NCI-H187 treated with DMSO at 0.1 percent for 48 hours (cell line): ENCODE results near the gene RIMBP2.

Source experiments
- DNase-seq: peaks from one replicate; lab custom pipeline; 2025; lab: John Stamatoyannopoulos, UW

RIMBP2 gene

DNA sequence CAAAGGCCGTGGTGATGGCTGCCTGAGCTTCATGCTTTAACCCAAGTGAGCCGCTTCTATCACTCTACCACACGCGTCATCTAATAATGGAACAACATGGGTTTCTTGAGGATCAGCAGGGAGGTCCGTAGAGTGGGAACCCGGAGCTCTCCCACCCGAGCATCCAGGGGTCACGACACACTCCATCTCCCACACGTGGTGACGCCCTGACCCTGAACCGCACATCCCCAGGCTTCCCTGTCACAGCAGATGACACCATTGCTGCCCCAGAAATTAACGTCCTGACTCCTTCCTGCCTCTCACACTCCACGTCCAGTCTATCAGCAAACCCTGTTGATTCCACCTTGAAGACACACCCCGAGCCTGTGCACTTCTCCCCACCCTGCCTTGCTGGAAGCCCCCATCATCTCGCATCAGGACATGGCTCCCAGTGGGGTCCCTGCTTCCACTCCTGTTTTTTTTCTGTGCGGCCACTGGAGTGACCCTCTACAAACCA is 215.2 kb downstream of the RIMBP2 start:
- no peak for DNase-seq

DNA sequence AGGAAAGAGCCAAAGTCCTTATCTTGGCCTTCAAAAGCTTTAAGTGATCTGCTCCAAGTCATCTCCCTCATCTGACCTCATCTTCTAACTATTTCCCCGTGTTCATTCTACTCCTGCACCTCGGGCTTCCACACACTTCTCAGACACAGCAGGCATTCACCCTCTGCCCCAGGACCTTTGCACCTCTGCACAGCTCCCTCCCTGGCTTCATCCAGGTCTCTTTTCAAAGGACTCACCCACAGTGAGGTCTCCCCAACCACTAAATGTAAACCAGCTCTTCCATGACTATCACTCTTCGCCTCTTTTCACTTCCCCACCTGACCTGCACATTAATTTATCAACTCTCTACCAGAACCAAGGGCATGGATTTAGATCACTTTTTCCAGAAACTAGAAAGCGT is 216.6 kb downstream of the RIMBP2 start:
- DNase-seq = no peak

DNA sequence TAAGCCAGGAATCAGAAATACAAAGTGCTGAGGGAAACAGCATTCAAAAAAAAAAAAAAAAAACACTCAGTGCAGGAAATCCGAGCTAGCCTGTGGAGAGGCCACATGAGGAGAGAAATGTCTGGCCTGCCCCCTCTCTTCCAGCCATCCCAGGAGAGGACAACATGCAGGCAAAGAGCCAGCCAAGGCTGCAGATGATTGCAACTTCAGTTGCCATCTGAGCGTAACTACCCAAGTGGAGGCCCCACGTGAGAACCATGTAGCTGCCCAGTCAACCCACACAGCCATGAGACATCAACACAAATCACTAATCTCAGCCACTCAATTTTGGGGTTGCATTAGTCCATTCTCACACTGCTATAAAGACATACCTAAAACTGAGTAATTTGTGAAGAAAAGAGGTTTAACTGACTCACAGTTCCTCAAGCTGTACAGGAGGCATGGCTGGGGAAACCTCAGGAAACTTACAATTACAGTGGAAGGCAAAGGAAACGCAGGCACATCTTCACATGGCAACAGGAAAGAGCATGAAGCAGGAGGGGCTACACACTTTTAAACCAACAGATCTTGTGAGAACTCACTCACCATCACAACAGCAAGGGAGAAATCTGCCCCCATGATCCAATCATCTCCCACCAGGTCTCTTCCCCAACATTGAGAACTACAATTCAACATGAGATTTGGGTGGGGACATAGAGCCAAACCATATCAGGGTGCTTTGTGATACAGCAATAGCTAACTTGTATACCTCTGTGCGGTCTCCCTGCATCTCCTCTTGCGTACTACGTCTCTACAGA is 217.3 kb downstream of the RIMBP2 start:
- peak; percentile 70 for DNase-seq

DNA sequence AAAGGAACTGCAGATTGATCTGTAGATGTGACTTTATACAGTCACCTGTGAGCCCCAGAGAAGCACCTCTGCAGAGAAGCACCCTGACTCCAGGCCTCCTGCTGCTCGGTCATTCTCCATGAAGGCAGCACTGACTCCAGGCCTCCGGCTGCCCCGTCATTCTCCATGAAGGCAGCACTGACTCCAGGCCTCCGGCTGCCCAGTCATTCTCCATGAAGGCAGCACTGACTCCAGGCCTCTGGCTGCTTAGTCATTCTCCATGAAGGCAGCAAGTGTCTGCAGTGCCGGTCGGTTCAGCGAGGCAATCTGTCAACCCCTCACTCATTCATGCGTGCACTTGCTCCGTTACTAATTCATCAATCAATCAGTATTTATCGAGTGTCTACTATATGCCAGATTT is 218.1 kb downstream of the RIMBP2 start:
- no peak for DNase-seq

DNA sequence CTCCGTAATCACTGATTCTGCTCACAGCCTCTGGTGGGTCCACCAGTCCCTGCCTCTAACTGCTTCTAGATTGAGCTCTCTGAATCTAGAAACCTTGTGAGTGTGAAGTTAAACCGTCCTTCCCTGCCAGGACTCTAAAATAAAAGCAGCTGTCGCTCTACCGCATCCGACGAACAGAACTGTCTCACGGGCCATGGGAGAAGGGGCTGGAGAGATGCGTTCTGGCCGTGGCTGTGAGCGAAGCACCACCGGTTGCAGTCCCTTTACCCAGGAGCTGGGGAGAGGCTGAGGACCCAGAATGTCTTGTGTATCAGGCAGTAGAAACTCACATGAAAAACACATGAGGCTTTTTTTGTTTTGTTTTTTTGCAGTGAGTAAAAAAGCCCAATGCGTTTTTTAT is 218.8 kb downstream of the RIMBP2 start:
- DNase-seq = no peak

DNA sequence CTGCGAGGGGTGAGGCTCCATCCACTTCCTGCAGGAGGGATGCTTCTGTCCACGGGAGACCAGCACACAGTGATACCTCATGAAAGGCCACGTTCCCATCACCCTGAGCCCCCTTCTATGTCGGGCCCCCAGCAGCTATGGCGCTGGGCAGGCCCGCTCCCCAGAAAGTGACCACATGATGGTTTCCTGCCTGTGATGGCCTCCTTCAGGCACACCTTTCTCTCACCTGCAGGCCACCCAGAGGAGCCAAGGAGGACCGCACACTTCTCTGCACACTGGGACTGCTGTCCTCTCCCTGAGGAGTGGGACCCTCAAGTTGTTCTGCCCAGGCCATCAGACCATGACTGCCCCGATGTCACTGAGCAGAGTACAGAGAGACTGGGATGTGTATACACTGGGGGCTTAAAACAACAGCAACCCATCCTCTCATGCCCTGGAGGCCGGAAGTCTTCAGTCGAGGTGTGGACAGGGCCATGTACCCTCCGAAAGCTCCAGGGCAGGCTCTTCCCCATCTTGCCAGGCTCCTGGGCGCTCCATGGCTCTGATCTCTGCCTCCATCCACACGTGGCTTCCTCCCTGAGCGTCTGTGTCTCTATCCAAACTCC is 219.5 kb downstream of the RIMBP2 start:
- DNase-seq = no peak

DNA sequence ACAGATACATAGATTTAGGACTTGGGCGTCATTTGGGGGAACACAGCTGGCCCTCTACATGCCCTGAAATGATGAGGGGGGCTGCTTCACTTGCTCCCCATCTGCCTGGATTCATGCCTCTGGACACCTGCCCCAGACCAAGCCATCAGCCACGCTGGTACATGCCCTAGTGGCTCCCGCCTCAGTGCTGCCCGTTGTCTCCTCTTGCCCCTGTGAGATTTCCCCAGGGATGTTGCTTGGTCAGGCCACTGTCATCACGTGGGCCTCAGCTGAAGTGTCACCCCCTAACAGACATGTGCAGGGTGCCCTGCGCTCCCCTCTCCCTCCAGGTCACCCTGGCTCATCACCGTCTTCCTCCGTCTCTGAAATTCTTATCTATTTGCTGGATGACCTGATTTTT is 220.9 kb downstream of the RIMBP2 start:
- DNase-seq = no peak

DNA sequence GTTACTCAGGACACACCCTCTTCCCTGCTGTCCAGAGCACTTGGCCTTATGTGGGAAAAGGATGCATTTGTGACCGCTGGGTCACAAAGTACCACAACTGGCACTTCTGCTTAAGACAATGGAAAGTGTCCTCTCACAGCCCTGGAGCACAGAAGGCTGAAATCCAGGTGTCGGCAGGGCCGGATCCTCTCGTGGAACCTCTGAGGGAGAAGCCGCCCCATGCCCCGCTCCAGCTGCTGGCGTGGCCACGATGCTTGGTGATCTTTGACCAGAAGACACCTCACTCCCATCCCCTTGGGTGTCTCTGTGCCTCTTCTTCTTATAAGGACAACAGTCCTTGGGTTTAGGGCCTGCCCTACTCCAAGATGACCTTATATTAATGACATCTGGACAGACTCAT is 221.4 kb downstream of the RIMBP2 start:
- no peak for DNase-seq

DNA sequence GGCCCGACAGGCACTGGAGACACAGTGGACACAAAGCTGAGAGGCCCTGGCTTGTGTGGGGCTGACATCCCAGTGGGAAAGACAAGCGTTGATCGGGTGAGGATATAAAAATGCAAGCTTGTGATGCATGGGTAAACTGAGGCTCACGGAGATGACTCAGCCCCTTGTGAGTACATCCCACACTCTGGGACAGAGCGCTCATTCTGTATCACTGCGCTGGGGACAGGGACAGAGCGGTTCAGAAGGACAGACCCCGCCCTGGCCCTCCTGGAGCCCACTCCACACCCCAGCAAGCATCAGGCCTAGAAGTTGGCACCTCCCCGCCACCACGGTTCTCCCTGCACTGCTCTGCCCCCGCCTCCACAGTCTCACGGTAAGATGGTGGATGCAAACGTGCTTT is 222.1 kb downstream of the RIMBP2 start:
- no peak for DNase-seq

DNA sequence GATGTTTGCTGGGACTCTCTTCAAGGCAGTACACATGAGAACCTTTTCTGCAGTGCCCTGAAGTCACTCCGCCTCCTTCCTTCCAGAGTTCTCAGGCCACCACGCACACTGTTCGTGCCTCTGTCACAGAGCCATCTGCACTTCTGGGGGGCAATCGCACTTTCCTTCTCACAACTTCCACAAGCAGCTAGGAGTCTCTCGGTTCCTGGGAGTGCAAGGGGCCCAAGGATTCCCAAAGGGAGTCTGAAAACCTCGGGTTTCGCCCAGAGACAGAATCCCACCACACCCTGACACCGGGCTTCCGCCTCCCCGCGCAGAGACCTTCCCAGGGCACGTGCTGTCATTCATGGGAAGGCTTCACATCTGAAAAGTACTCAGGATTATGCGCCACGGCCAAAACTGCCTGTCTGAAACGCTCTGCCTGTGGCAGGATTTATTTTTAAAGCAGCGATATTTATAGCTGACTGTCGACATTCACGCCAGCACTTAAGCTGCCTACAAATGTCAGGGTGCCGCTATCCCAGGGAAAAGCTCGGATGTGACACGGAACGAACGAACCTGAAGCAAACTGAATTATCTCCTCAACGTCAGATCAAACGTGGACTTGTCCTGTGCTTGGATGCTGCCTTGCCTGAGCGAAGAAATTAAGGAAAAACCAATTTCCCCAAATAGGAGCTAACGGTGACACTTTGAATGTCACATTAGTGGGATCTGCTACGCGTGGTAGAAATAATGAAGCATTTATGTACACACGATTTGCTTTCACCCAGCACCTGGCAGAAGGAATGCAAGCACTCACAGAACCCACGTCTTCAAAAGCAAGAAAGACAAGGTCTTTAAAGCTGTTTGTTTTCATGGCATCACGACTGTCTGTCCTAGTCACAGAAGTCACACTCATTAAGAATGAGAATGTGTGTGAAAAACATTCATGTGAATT is 224.4 kb downstream of the RIMBP2 start:
- no peak for DNase-seq

DNA sequence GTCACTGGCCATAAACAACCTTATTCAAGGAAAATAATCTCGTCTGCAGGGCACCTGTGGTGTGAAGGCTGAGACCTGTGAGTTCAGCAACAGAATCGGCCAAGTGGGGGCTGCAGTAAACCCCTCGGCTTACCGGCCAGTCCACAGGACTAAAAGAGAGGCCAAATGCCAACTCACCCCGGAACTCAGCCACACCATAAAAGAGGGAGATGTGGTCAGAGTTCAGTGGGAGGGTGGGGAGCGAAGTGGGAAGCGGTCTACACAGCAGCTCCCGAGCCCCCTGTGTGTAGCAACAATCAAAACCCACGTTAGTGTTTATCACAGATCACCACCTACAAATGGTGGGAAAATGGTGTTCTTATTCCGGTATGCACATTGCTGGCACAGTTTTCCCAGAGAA is 225.4 kb downstream of the RIMBP2 start:
- DNase-seq = no peak

DNA sequence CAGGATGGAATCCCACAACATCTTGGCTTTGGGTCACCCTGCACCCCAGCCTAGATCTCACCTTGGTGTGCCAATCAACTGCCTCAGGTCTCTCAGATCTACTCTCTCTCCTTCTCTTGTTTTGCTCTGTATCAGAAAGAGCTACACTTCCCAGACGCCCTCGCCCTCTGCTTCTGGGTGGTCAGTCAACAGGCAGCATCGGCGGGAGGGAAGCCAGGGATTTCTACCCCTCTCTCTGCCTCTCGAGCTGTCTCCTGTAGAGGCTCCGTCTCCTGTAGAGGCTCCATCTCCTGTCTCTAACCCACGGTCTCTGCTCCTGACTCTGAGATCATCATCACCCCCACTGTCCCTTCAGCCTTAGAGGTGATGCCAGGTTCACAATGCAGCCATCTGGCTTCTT is 226.8 kb downstream of the RIMBP2 start:
- no peak for DNase-seq

DNA sequence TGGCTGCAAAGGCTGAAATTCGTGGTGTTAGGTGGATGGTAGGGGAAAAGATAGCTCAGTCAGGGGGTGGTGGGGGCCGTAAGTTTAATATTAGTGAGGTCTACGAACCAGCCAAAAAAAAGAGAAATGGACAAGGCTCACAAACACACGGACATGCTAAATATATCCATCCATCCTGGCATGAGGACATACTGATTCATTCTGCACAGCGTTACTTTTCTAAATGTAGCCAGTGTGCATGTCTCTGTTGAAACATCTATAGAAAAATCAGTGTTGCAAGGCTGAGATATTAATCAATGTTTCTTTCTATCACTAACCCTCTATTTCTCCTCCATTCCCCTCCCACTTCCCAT is 227.8 kb downstream of the RIMBP2 start:
- no peak for DNase-seq

DNA sequence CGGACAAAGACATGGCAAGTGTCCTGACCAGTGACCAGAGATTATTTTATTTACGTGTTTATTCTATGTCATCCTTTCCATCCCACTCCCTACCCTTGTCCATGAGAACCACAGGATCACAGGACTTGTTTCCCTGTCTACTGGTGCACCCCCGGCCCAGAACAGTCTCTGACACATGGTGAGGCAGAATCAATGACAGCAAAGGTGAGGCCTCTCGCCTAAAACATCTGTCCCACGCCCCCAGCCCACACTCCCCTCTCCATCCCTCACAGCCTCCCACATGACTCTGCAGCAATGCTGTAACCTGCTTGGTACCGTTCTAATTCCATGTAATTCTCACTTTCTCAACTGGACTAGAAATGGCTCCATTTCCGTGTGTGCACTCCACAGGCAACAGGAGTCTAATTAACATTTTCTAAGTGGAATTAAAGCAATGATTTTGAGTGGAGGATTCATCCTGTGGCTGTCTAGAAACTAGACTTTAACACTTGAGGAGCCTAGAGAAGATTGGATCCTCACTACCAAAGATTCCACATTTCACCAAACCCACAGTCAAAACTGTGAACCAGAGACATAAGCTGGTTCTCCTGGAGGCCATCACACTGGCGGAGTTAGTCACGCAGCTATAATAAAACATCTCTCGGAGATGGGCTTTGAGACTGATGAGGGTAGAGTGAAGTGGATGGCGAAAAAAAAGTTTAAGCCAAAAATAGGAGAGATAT is 228.3 kb downstream of the RIMBP2 start:
- no peak for DNase-seq

DNA sequence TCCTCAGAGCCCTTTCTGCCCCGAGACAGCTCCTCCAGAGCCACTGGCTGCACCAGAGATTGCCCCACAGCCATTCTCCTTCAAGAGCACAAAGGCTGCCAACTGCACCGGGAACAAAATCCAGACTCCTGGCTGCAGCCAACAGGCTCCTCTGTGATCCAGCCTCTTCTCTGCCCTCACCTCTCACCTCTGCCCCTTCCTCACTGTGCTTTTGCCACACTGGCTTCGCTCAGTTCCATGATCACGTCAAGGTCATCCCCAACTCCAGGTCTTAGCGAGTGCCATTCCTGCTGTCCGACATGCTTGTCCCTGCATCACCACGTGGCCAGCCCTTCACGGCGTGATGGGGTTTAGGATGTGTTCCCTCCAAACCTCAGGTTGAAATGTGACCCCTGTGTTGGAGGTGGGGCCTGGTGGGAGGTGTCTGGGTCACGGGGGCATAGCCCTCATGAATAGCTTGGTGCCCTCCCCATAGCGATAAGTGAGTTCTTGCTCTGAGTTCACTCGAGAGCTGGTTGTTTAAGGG is 229.1 kb downstream of the RIMBP2 start:
- DNase-seq = no peak

DNA sequence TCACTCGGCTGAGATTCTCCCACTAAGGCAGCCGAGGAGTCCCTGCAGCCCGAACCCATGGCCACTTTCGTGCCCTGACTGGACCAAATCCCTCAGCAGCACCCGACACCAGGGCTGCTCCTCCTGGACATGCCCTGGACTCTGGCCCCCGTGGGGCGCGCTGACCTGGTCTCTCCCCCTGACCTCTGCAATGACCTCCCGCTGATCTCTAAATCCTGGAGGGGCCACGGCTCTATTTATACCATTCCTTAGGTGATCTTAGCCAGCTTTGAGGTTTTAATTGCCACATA is 230.0 kb downstream of the RIMBP2 start:
- no peak for DNase-seq

DNA sequence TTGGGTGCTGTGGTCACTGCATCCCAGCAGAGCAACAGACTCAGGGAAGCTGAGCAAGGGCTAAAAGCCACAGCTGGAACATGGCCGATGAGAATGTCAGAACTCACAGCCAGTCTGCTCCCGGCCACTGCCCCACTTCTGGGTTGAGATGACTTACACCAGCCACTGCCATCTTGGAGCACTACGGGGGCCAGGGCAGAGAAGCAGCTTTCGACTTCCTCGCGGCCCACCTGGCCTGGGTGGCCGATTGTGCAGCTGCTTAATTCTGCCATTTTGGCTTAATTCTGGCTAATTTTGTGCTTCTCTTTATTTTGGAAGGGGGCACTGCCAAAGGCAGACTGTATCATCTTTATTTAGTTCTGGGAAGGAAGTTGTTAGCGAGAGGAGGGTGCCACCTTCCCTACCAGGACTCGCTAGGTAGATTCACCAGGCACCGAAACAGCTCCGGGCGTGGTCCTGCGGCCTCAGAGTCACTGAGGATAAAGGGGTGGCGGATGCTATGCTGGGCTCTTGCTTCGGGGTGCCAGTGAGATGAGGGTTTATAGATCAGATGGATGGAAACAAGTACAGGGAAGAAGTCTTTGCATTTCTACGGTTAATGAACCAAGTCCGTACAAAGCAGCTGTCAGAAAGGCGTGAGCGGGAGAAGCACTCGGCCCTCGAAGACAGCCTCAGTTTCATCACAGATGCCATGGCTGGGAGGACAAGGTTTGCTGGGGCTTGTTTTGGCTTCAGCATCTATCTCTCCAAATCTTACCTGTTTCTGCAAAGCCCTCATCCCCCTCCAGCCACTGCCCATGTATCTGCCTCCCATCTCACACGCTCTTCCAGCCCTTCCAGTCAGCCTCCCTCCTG is 230.6 kb downstream of the RIMBP2 start:
- DNase-seq = no peak

DNA sequence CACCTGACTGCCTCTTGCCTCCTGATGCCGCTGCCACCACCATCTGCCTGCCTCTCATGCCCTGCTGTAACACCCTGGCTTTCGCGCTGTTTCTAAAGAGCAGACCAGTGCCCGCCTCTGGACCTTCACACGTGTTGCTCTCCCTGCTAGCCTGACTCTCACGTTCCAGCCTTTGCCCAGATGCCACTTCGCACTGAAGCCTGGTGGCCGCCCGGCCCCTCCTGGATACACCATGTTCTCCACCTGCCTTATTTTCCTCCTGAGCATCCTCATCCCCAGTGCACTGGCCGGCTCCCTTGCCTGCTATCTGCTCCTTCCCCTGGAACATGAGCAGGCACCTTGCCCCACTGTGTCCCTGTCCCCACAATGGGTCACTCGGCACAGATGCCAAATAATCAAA is 231.9 kb downstream of the RIMBP2 start:
- DNase-seq = no peak

DNA sequence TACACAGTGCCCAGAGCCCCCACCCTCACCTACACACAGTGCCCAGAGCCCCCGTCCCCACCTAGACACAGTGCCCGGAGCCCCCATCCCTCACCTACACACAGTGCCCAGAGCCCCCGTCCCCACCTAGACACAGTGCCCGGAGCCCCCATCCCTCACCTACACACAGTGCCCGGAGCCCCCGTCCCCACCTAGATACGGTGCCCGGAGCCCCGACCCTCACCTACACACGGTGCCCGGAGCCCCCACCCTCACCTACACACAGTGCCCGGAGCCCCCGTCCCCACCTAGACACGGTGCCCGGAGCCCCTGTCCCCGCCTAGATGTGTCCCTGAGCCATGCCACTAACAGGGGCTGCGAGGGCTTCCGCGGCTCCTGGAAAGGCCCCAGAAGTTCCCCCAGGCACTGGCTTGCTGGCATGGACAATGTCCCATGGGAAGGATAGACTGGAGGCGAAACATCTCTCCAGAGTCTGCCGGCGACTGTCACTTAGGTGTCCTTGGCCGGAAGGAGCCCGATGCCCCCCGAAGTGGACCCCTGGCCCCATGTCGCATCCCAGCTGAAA is 232.4 kb downstream of the RIMBP2 start:
- DNase-seq = no peak

DNA sequence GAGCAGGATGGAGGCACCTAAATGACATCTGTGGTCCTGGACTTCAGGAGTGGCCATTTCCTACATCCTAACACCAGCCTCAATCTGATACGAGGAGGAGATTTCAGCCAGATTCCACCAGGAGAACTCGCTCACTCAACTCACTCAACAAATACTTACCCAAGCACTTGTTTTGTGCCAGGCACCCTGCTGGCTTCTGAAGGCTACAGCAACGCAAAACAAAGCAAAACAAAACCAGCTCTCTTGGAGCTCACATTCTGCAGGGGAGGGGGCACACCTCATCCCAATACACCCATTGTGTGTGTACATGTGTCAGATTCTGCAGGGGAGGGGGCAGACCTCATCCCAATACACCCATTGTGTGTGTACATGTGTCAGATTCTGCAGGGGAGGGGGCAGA is 233.7 kb downstream of the RIMBP2 start:
- no peak for DNase-seq

DNA sequence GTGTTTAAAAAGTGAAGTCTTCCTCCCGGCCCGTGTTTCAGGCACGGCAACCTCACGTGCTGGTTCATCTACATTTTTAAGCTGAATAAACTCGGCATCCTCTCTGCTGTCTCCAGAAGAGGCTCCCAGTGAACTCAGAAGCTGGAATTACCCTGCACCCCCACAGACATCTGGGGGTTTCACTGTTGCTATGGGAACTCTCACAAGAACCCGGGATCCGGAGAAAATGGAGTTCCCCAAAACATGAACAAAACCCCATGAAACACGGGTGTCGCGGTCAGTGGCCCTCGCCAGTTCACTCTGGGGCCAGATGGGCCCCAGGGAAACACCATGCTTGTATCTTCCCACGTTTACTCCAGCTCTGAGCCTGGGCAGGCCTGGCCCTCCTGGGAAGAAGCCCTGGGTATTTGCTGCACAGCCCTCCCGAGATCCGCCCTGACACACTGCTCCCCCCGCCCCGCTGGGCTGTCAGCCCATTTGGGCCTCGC is 234.7 kb downstream of the RIMBP2 start:
- no peak for DNase-seq
